Brain microvascular endothelial cell (primary cell): Measurements from ENCODE around the gene ADGRA3.

Source experiments
- DNase-seq: peaks from one replicate; pipeline ENCODE4 v3.0.0-alpha.2; 2020
- H3K27ac ChIP-seq: fragments of 250-450 bp; sonication (Bioruptor Pico); 2 replicates; pipeline ENCODE4 v1.5.1; 2020; ENCODE audit warnings: mild to moderate bottlenecking, moderate library complexity
- H3K27me3 ChIP-seq: fragments of 250-450 bp; sonication (Bioruptor Pico); replicated peaks from 2 replicates; pipeline ENCODE4 v1.5.1; 2020; ENCODE audit warnings: mild to moderate bottlenecking
- H3K36me3 ChIP-seq: fragments of 250-450 bp; sonication (Bioruptor Pico); replicated peaks from 2 replicates; pipeline ENCODE4 v1.5.1; 2020; ENCODE audit warnings: mild to moderate bottlenecking
- H3K4me3 ChIP-seq: 2 replicates; pipeline ENCODE4 v1.5.1; 2011; ENCODE audit warnings: low read depth, mild to moderate bottlenecking, control low read depth, low read length, moderate library complexity
- in situ Hi-C: cut with HindIII; loops from 2 replicates; pipeline ENCODE4 v1.10.0; 2017; ENCODE audit warnings: low sequenced_read_pairs, low pct_ligation_motif_present
- TF ChIP-seq, protein P1 (sequence below): IDR thresholded peaks from 2 replicates; pipeline ENCODE4 v1.5.1; 2011; ENCODE audit warnings: low read depth, mild to moderate bottlenecking, moderate library complexity, low read length, control low read depth, inconsistent platforms; ENCODE audit errors: missing control alignments

Gene ADGRA3

GRCh38 chr4:22345678-22346077 lies 170.2 kb downstream of the ADGRA3 start:
- DNase-seq = no peak
- Histone ChIP-seq H3K36me3 (no peaks in the 10 kb centered on the region), H3K27me3 (no peaks in the 10 kb centered on the region), H3K27ac (no peak overlapping the region), H3K4me3 (no peak overlapping the region)
- TF ChIP-seq, protein P1, sequence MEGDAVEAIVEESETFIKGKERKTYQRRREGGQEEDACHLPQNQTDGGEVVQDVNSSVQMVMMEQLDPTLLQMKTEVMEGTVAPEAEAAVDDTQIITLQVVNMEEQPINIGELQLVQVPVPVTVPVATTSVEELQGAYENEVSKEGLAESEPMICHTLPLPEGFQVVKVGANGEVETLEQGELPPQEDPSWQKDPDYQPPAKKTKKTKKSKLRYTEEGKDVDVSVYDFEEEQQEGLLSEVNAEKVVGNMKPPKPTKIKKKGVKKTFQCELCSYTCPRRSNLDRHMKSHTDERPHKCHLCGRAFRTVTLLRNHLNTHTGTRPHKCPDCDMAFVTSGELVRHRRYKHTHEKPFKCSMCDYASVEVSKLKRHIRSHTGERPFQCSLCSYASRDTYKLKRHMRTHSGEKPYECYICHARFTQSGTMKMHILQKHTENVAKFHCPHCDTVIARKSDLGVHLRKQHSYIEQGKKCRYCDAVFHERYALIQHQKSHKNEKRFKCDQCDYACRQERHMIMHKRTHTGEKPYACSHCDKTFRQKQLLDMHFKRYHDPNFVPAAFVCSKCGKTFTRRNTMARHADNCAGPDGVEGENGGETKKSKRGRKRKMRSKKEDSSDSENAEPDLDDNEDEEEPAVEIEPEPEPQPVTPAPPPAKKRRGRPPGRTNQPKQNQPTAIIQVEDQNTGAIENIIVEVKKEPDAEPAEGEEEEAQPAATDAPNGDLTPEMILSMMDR = no peak
- in situ Hi-C loops = no loop called here

DNA sequence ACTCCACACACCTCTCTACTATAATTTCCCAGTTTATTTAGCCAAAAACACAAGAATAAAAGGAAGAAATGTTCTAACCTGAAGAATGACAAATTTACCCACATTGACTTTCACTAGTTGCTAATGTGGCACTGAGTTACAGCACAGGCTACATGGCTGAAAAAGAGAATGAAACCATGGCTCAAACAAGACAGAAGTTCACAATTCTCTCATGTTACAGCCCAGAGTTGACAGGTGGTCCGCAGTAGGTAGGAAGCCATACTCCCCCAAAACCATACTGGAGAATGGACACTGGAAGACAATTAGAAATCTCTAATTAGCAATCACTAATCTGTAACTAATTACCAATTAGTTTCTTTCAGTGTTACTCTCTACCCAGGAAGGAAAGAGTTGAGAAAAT lies 170.8 kb downstream of the ADGRA3 start:
- H3K36me3 ChIP-seq = no peaks in the 10 kb centered on the region
- in situ Hi-C loops = no loop called here
- no peak overlapping the region for H3K27ac ChIP-seq
- H3K27me3 ChIP-seq = no peaks in the 10 kb centered on the region
- TF ChIP-seq, protein P1 = no peak
- no peak overlapping the region for H3K4me3 ChIP-seq
- DNase-seq = no peak

GRCh38 chr4:22343606-22344005 lies 172.3 kb downstream of the ADGRA3 start:
- H3K4me3 ChIP-seq = no peak overlapping the region
- in situ Hi-C loops = no loop called here
- no peak overlapping the region for H3K27ac ChIP-seq
- DNase-seq = no peak
- TF ChIP-seq, protein P1 = no peak
- H3K27me3 ChIP-seq = no peaks in the 10 kb centered on the region
- no peaks in the 10 kb centered on the region for H3K36me3 ChIP-seq

DNA sequence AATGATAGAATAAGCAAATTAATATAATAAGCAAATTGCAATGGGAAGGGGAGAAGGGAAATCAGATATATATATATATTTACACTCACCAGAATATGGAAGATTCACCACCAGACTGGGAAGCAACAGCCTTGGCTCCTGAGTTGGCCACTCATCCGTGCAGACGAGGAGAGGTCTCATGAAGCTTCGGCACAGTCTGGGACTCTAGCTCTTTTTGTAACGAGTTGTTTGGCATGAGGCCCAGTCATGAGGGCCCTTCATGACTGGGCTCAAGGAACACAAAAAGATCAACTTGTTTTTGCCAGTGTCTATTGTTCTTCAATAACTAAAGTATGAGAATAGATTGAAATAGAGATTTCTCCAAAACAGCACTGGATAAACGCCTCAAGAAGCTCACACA lies 176.4 kb downstream of the ADGRA3 start:
- Histone ChIP-seq H3K27me3 (no peaks in the 10 kb centered on the region), H3K4me3 (no peak overlapping the region), H3K27ac (no peak overlapping the region), H3K36me3 (no peaks in the 10 kb centered on the region)
- TF ChIP-seq, protein P1 = no peak
- DNase-seq = no peak
- in situ Hi-C loops = no loop called here

- TF ChIP-seq, protein P1 = no peak
- Histone ChIP-seq H3K27ac (no peak overlapping the region), H3K27me3 (no peaks in the 10 kb centered on the region), H3K4me3 (no peak overlapping the region), H3K36me3 (no peaks in the 10 kb centered on the region)
- DNase-seq = no peak
- in situ Hi-C loops = no loop called here
Observed at GRCh38 chr4:22338796-22339195, 177.1 kb downstream of the ADGRA3 start.
